IPS DF 19.7 (cell line): ENCODE measurements around the gene C6orf62.
"Not testable (repeated sequence)": the region's sequence is repeated elsewhere in the genome, so short reads cannot be mapped to it uniquely, and the experiment has no call there.

Experiments
- DNase-seq: peaks from one replicate; pipeline ENCODE4 v3.0.0-alpha.2; 2013; ENCODE audit warnings: low read depth, low spot score

C6orf62 gene

GRCh38 chr6:24743265-24743943 lies 24.4 kb upstream of the C6orf62 start:
- DNase-seq = no peak

GRCh38 chr6:24742216-24742738 lies 23.3 kb upstream of the C6orf62 start:
- no peak for DNase-seq

GRCh38 chr6:24740861-24741260 lies 21.9 kb upstream of the C6orf62 start:
- no peak for DNase-seq

- DNase-seq = no peak
These were observed 19.8 kb upstream of the C6orf62 start for GRCh38 chr6:24738741-24739140.

- not testable (repeated sequence) for DNase-seq
These were observed 15.8 kb upstream of the C6orf62 start for GRCh38 chr6:24734710-24735109.

GRCh38 chr6:24734166-24734565 lies 15.2 kb upstream of the C6orf62 start:
- DNase-seq = no peak

GRCh38 chr6:24731456-24732134 lies 12.6 kb upstream of the C6orf62 start:
- DNase-seq = not testable (repeated sequence)

GRCh38 chr6:24730653-24731052 lies 11.7 kb upstream of the C6orf62 start:
- not testable (repeated sequence) for DNase-seq

GRCh38 chr6:24723270-24723669 lies 4.3 kb upstream of the C6orf62 start:
- DNase-seq = no peak

GRCh38 chr6:24721461-24722215 lies 2.7 kb upstream of the C6orf62 start:
- peak; percentile 54 for DNase-seq

- peak; percentile 97 for DNase-seq
These were observed 1.9 kb upstream of the C6orf62 start for GRCh38 chr6:24720604-24721460.

- DNase-seq = no peak
These were observed 1.2 kb upstream of the C6orf62 start for GRCh38 chr6:24720131-24720603.

GRCh38 chr6:24718449-24719124 lies 367 bp downstream of the C6orf62 start:
- DNase-seq = no peak

GRCh38 chr6:24716602-24717148 lies 2.3 kb downstream of the C6orf62 start:
- not testable (repeated sequence) for DNase-seq

GRCh38 chr6:24710519-24711303 lies 8.2 kb downstream of the C6orf62 start:
- no peak for DNase-seq

GRCh38 chr6:24709014-24709711 lies 9.8 kb downstream of the C6orf62 start:
- DNase-seq = no peak

GRCh38 chr6:24708612-24709011 lies 10.3 kb downstream of the C6orf62 start:
- DNase-seq = no peak

GRCh38 chr6:24704468-24704867 lies 14.5 kb downstream of the C6orf62 start:
- no peak for DNase-seq

- no peak for DNase-seq
These were observed 16.2 kb downstream of the C6orf62 start for GRCh38 chr6:24702720-24703282.
